Activated T-helper 2 cell treated with anti-CD3 and anti-CD28 coated beads, Interferon-gamma antibody, Interleukin-2, Interleukin-4, amounts not matched to agents 10 μg/mL and 5 μg/mL and 100 μg/mL, durations not matched to agents 14 hours and 24 hours and 36 hours (primary cell): ENCODE measurements around the gene RPAP2. TPM values are rescaled to one million over a fixed set of nuclear protein-coding genes. Genes with fewer than 3 reads are reported as not detected.

ENCODE experiments used
- DNase-seq: peaks from one replicate; pipeline ENCODE4 v3.0.0; 2021; ENCODE audit warnings: low spot score
- H3K27ac Mint-ChIP-seq: one replicate; pipeline ENCODE4 v1.8.0; 2021; ENCODE audit warnings: mixed read lengths
- H3K27me3 Mint-ChIP-seq: one replicate; pipeline ENCODE4 v1.8.0; 2021; ENCODE audit warnings: low read depth, mixed read lengths
- H3K36me3 Mint-ChIP-seq: one replicate; pipeline ENCODE4 v1.8.0; 2021; ENCODE audit warnings: low read depth, mixed read lengths
- H3K4me1 Mint-ChIP-seq: one replicate; pipeline ENCODE4 v1.8.0; 2021; ENCODE audit warnings: low read depth, mixed read lengths
- H3K4me3 Mint-ChIP-seq: one replicate; pipeline ENCODE4 v1.8.0; 2021; ENCODE audit warnings: low read depth, mild to moderate bottlenecking, moderate library complexity, mixed read lengths
- H3K9me3 Mint-ChIP-seq: one replicate; pipeline ENCODE4 v1.8.0; 2021; ENCODE audit warnings: mixed read lengths
- intact Hi-C: fragments of 100-400 bp; cut with micrococcal nuclease; formaldehyde crosslinking; loops from one replicate; pipeline ENCODE4 v1.15.1; 2023
- total RNA-seq: library from RNA; stranded (reverse); gene quantifications from 2 replicates; pipeline ENCODE4 v1.2.3, GENCODE V29; 2022

Gene RPAP2
- total RNA-seq, 1 donor from 2014 or later = 42.8 TPM

GRCh38 chr1:92443893-92444292 lies 145.0 kb downstream of the RPAP2 start:
- Mint-ChIP-seq H3K36me3 (no peaks in the 10 kb centered on the region), H3K9me3 (no peaks in the 10 kb centered on the region), H3K27ac (no peak overlapping the region), H3K27me3 (no peaks in the 10 kb centered on the region), H3K4me1 (peaks cover 32% of the 10 kb centered on the region), H3K4me3 (no peak overlapping the region)
- DNase-seq = no peak
- intact Hi-C loops = no loop called here

- no peak overlapping the region for H3K4me3 Mint-ChIP-seq
- H3K27me3 Mint-ChIP-seq = no peaks in the 10 kb centered on the region
- H3K4me1 Mint-ChIP-seq = peaks cover 31% of the 10 kb centered on the region
- no peaks in the 10 kb centered on the region for H3K9me3 Mint-ChIP-seq
- no peak overlapping the region for H3K27ac Mint-ChIP-seq
- intact Hi-C loops = no loop called here
- H3K36me3 Mint-ChIP-seq = no peaks in the 10 kb centered on the region
- DNase-seq = no peak
Observed at GRCh38 chr1:92444351-92444750, 145.5 kb downstream of the RPAP2 start.

- Mint-ChIP-seq H3K36me3 (peaks cover 6% of the 10 kb centered on the region), H3K27me3 (no peaks in the 10 kb centered on the region), H3K9me3 (peaks cover 7% of the 10 kb centered on the region), H3K27ac (no peak overlapping the region), H3K4me1 (peaks cover 29% of the 10 kb centered on the region), H3K4me3 (no peak overlapping the region)
- intact Hi-C loops = no loop called here
- no peak for DNase-seq
Observed at GRCh38 chr1:92445865-92446264, 147.0 kb downstream of the RPAP2 start.

GRCh38 chr1:92446546-92446945 lies 147.7 kb downstream of the RPAP2 start:
- Mint-ChIP-seq H3K27ac (no peak overlapping the region), H3K4me3 (no peak overlapping the region), H3K27me3 (no peaks in the 10 kb centered on the region), H3K9me3 (peaks cover 9% of the 10 kb centered on the region), H3K4me1 (peaks cover 29% of the 10 kb centered on the region), H3K36me3 (peaks cover 6% of the 10 kb centered on the region)
- intact Hi-C loops = no loop called here
- DNase-seq = no peak

GRCh38 chr1:92447033-92447681 lies 148.3 kb downstream of the RPAP2 start:
- peaks cover 29% of the 10 kb centered on the region for H3K4me1 Mint-ChIP-seq
- intact Hi-C loops = no loop called here
- H3K27me3 Mint-ChIP-seq = no peaks in the 10 kb centered on the region
- no peak overlapping the region for H3K4me3 Mint-ChIP-seq
- H3K36me3 Mint-ChIP-seq = peaks cover 6% of the 10 kb centered on the region
- H3K27ac Mint-ChIP-seq = no peak overlapping the region
- peaks cover 9% of the 10 kb centered on the region for H3K9me3 Mint-ChIP-seq
- no peak for DNase-seq

- peaks cover 9% of the 10 kb centered on the region for H3K9me3 Mint-ChIP-seq
Observed at GRCh38 chr1:92447976-92448375, 149.1 kb downstream of the RPAP2 start.

More at GRCh38 chr1:92447976-92448375, 149.1 kb downstream of the RPAP2 start:
- intact Hi-C loops = no loop called here
- Mint-ChIP-seq H3K36me3 (peaks cover 6% of the 10 kb centered on the region), H3K4me3 (no peak overlapping the region), H3K27ac (no peak overlapping the region), H3K27me3 (no peaks in the 10 kb centered on the region), H3K4me1 (peaks cover 29% of the 10 kb centered on the region)
- no peak for DNase-seq

Other genes starting within 250 kb of the RPAP2 start
- not detected in 2 replicates for gene SETSIP, start 223.6 kb upstream of the RPAP2 start, total RNA-seq
- gene BTBD8, start 218.7 kb upstream of the RPAP2 start, total RNA-seq = 1.4 and 2.4 TPM in 2 replicates
- gene C1orf146, start 81.1 kb upstream of the RPAP2 start, total RNA-seq = not detected in 2 replicates
- gene GLMN, start 72 bp upstream of the RPAP2 start, total RNA-seq = 29.5 and 30.8 TPM in 2 replicates
- 93.8 and 99.4 TPM in 2 replicates for gene GFI1, start 187.9 kb downstream of the RPAP2 start, total RNA-seq